ENCODE data around the gene CDCA7. TPM values are rescaled to one million over a fixed set of nuclear protein-coding genes. Genes with fewer than 3 reads are reported as not detected.

CDCA7 gene
- total and polyA plus RNA-seq, 2 donors, result 2.4 to 10.1 TPM

- Histone ChIP-seq H3K36me3 (ENCODE audit: insufficient read depth) (no peaks in the 10 kb centered on the region), H3K4me1 (ENCODE audit: insufficient read depth) (no peaks in the 10 kb centered on the region), H3K4me3 (ENCODE audit: low read depth, low read length) (no peak overlapping the region), H3K27ac (ENCODE audit: low read depth) (no peak overlapping the region)
- no peak for DNase-seq (ENCODE audit: extremely low spot score)
- WGBS, result 79% methylated on average over 18 of the region's 18 CpGs
Observed at GRCh38 chr2:173386021-173386737, 31.5 kb downstream of the CDCA7 start.

DNA sequence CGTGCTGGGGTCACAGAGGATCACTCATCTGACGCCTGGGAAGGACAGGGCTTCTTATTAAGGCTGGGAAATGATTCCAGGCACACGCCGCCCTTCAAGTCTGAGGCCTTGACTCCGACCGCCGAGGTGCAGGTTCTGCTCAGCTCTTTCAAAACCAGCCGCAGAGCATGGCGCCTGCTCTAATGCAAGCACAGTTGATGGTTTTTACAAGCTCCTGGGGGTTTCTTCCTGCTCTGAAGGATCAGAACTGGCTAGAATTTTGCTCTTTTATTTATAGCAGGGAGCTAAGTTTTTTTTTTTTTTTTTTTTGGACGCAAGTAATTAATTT, 32.0 kb downstream of the CDCA7 start:
- H3K4me3 ChIP-seq (ENCODE audit: low read depth, low read length), result no peak overlapping the region
- H3K36me3 ChIP-seq (ENCODE audit: insufficient read depth), result no peaks in the 10 kb centered on the region
- no peak for DNase-seq (ENCODE audit: extremely low spot score)
- WGBS, result 78% methylated on average over 10 of the region's 10 CpGs
- no peaks in the 10 kb centered on the region for H3K4me1 ChIP-seq (ENCODE audit: insufficient read depth)
- no peak overlapping the region for H3K27ac ChIP-seq (ENCODE audit: low read depth)

DNA sequence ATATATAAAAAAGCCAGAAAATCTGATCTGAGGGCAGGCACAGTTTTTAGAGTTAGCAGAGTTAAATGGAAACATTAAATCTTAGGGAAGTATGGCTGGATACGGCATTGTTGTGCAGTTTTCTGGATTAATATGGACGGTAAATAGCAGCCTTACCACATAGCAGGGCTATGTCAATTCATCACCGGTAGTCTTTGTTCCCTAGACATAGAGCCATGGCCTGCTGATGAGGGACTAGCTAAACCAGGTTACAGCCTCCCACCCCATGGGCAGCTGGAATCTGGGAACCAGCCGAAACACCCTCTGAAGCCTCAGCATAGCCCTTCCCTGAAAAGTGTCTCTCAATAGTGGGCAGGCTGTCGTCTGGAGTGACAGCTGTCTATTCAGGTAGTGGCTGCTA, 32.4 kb downstream of the CDCA7 start:
- Histone ChIP-seq H3K27ac (ENCODE audit: low read depth) (no peak overlapping the region), H3K4me3 (ENCODE audit: low read depth, low read length) (no peak overlapping the region), H3K36me3 (ENCODE audit: insufficient read depth) (no peaks in the 10 kb centered on the region), H3K4me1 (ENCODE audit: insufficient read depth) (no peaks in the 10 kb centered on the region)
- no peak for DNase-seq (ENCODE audit: extremely low spot score)
- WGBS, result 82% methylated on average over 5 of the region's 5 CpGs

DNA sequence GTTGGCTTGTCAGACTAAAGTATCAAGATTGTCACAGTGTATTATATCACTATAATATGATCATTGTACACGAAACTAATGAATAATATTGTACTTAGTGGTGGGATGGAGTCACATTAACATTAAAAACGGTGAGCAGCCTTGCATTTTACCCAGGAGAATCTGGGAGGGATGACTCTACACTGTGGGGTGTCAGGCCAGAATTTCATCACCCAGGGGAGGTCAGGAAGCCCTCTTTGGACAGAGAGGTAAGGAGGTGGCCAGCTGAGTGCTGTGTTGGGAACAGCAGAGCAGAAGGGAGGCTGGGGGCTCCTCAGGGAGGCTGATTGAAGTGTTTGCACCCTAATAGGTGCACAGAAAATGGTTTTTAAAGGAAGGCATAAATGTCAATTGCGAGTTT, 33.0 kb downstream of the CDCA7 start:
- no peak overlapping the region for H3K4me3 ChIP-seq (ENCODE audit: low read depth, low read length)
- no peak overlapping the region for H3K27ac ChIP-seq (ENCODE audit: low read depth)
- H3K4me1 ChIP-seq (ENCODE audit: insufficient read depth), result no peaks in the 10 kb centered on the region
- 82% methylated on average over 3 of the region's 3 CpGs for WGBS
- DNase-seq (ENCODE audit: extremely low spot score), result no peak
- H3K36me3 ChIP-seq (ENCODE audit: insufficient read depth), result no peaks in the 10 kb centered on the region

DNA sequence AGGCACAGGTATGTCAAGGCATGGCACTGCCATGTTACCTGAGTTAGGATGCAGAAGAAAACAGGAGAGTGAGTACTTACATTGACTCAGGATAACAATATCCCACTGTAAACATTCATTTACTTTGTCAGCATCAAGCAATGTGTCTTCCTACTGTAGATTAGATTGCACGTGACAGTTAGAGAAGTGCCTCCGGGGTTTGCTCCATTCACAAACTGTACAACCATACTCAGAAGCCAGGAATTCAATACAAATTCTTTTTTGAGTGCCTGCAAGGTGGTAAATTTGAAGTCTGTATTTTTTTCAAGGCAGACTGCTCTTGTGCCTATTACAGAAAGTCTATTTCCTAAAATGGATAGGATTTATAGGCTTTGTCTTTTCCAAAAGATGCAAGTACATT, 34.1 kb downstream of the CDCA7 start:
- DNase-seq (ENCODE audit: extremely low spot score), result no peak
- no peaks in the 10 kb centered on the region for H3K36me3 ChIP-seq (ENCODE audit: insufficient read depth)
- H3K27ac ChIP-seq (ENCODE audit: low read depth), result no peak overlapping the region
- 88% methylated on average over 2 of the region's 2 CpGs for WGBS
- H3K4me3 ChIP-seq (ENCODE audit: low read depth, low read length), result no peak overlapping the region
- no peaks in the 10 kb centered on the region for H3K4me1 ChIP-seq (ENCODE audit: insufficient read depth)

DNA sequence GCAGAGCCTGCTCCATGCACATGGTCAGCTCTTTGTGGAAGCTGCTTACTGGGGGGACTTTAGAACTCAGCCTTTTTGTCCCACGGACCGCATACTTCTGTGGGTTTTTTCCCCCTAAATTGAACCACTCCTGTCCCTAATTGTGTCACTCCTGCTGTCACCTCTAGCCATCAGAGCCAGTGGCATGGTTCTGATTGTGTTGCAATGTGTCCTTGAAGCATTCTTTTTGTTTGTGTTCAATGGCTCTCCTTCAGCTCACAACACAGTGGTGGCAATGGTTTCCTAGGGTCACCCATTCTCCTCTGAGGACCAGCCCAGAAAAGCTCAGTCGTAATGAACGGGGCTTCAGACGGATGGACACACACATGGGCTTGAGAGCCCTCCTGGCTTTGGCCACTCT, 35.4 kb downstream of the CDCA7 start:
- no peak for DNase-seq (ENCODE audit: extremely low spot score)
- Histone ChIP-seq H3K4me1 (ENCODE audit: insufficient read depth) (no peaks in the 10 kb centered on the region), H3K4me3 (ENCODE audit: low read depth, low read length) (no peak overlapping the region), H3K27ac (ENCODE audit: low read depth) (no peak overlapping the region), H3K36me3 (ENCODE audit: insufficient read depth) (no peaks in the 10 kb centered on the region)
- WGBS, result 96% methylated on average over 5 of the region's 5 CpGs

DNA sequence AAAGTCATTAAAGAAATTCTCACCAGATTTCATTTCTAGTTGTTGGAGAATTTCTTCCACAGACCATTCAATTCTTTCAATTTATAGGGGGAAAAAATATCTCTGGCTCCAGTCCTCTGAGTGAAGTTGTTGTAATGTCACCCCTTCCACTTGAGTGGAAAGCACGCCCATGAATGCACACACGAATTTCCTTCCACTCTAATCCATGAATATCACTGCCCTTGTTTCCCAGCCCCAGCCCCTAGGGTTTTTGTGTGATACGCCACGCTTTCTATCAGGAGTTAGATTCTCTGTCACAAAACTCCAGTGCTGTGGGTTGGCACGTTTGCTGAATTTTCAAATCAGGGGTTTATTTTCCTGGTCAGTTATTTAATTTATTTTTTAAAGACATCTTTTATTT, 38.1 kb downstream of the CDCA7 start:
- H3K27ac ChIP-seq (ENCODE audit: low read depth), result no peak overlapping the region
- whole genome bisulfite sequencing, result 66% methylated on average over 5 of the region's 5 CpGs
- H3K4me3 ChIP-seq (ENCODE audit: low read depth, low read length), result no peak overlapping the region
- DNase-seq (ENCODE audit: extremely low spot score), result no peak
- no peaks in the 10 kb centered on the region for H3K36me3 ChIP-seq (ENCODE audit: insufficient read depth)
- H3K4me1 ChIP-seq (ENCODE audit: insufficient read depth), result no peaks in the 10 kb centered on the region

DNA sequence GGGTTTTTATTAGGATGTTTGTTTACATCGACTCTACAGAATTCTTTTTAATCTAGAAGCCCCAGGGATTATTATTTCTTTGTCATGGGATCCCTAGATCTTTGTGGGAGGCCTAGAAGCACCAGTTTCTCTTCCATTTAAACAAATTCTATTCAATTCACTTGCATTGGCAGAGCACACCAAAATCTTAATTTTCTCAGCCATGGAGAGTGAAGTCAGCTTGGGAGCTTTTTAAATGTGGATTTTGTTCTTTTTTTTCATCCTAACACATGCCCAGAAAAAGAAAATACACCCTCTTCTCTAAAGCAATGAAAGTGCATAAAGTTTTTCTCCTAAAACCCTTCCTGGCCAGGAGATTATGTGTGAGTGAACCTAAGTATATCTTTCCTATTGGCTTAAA, 38.5 kb downstream of the CDCA7 start:
- H3K4me1 ChIP-seq (ENCODE audit: insufficient read depth), result no peaks in the 10 kb centered on the region
- DNase-seq (ENCODE audit: extremely low spot score), result no peak
- 48% methylated on average over 1 of the region's 1 CpG for WGBS
- H3K4me3 ChIP-seq (ENCODE audit: low read depth, low read length), result no peak overlapping the region
- H3K36me3 ChIP-seq (ENCODE audit: insufficient read depth), result no peaks in the 10 kb centered on the region
- no peak overlapping the region for H3K27ac ChIP-seq (ENCODE audit: low read depth)

- 59% methylated on average over 1 of the region's 1 CpG for WGBS
Observed at GRCh38 chr2:173393636-173394035, 39.0 kb downstream of the CDCA7 start.

DNA sequence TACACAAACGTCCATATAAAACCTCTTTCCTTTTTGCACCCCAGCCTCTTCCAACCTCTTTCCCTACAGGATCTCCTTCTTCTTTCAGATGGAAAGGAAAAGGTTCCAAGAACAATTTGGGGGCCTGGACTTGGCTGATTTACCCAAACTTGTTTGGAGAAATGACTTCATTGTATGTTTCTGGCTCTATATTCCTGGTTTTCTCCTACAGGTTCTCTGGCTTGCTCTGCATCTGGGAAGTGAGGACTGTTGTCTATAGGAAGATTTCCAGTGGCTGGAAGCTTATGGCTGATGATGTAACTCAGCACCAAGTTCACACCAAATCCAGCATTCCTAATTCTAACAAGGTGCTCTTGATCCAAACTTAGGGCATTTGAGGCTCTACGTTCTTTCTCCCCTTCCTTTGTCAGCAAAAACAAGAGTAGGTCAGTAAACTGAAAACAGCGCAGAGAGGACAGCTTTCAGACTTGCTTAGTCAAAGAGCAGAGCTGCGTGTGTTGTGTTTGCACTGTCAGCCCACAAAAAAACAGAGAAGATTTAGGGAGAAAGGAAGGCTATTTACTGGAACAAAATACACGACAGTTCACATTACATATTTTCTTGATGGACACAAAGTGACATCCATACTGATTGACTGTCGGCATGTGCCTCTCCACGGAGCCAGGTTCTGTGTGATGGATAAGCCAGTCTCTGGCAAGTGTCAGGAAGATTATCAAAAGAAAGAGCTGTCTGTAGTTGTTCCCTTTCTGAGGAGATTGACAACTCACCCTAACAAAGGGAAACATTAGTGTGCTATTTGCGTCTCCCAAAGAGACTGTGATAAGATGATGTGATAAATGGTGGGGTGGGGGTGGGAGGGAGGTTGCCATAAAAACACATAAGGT, 39.7 kb downstream of the CDCA7 start:
- H3K36me3 ChIP-seq (ENCODE audit: insufficient read depth), result no peaks in the 10 kb centered on the region
- H3K27ac ChIP-seq (ENCODE audit: low read depth), result no peak overlapping the region
- DNase-seq (ENCODE audit: extremely low spot score), result no peak
- no peaks in the 10 kb centered on the region for H3K4me1 ChIP-seq (ENCODE audit: insufficient read depth)
- 65% methylated on average over 8 of the region's 8 CpGs for WGBS
- no peak overlapping the region for H3K4me3 ChIP-seq (ENCODE audit: low read depth, low read length)

More at GRCh38 chr2:173393636-173394035, 39.0 kb downstream of the CDCA7 start:
- no peaks in the 10 kb centered on the region for H3K4me1 ChIP-seq (ENCODE audit: insufficient read depth)
- H3K27ac ChIP-seq (ENCODE audit: low read depth), result no peak overlapping the region
- H3K4me3 ChIP-seq (ENCODE audit: low read depth, low read length), result no peak overlapping the region
- no peaks in the 10 kb centered on the region for H3K36me3 ChIP-seq (ENCODE audit: insufficient read depth)
- DNase-seq (ENCODE audit: extremely low spot score), result no peak

GRCh38 chr2:173395567-173396351, 41.1 kb downstream of the CDCA7 start:
- no peak overlapping the region for H3K27ac ChIP-seq (ENCODE audit: low read depth)
- no peak for DNase-seq (ENCODE audit: extremely low spot score)

DNA sequence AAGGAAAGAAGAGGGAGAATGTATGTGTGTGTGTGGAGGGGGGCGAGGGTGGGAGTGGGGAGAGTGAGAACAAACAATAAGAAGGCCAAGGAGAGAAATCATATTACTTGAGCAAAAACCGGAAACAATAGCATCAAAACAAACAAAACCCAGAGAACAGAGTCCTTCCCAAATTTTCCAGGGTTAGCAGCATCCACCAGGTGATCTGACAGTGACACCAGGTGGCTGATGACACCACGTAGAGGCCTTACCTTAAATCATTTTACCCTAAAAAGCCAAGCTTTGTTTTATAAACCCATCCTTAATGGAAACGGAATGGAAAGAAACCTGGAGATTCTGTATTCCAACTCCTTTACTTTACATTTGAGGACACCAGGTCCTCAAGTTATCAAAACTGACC, 42.9 kb downstream of the CDCA7 start:
- DNase-seq (ENCODE audit: extremely low spot score), result no peak
- Histone ChIP-seq H3K4me3 (ENCODE audit: low read depth, low read length) (no peak overlapping the region), H3K36me3 (ENCODE audit: insufficient read depth) (no peaks in the 10 kb centered on the region), H3K4me1 (ENCODE audit: insufficient read depth) (no peaks in the 10 kb centered on the region), H3K27ac (ENCODE audit: low read depth) (no peak overlapping the region)
- 84% methylated on average over 4 of the region's 4 CpGs for WGBS

More at GRCh38 chr2:173395567-173396351, 41.1 kb downstream of the CDCA7 start:
- H3K4me3 ChIP-seq (ENCODE audit: low read depth, low read length), result no peak overlapping the region
- no peaks in the 10 kb centered on the region for H3K4me1 ChIP-seq (ENCODE audit: insufficient read depth)
- 90% methylated on average over 16 of the region's 16 CpGs for WGBS
- H3K36me3 ChIP-seq (ENCODE audit: insufficient read depth), result no peaks in the 10 kb centered on the region

DNA sequence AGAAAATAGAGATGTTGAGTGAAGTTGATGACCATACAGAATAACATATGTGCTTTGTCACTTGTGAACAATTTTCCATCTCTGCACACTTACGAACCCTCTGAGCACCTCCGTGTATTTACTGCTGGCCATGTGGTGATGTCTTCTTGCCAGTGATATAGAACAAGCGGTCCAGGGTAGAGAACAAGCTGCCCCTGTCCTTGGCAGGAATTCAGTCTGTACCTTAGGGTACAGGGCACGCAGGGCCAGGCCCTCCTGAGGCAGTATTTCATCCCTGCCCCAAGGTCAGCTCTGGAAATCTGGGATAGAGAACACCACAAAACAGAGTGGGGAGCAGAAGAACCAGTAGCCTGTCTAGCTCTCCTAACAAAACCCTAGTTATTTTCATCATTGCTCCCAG, 44.6 kb downstream of the CDCA7 start:
- 88% methylated on average over 4 of the region's 4 CpGs for WGBS
- Histone ChIP-seq H3K36me3 (ENCODE audit: insufficient read depth) (no peaks in the 10 kb centered on the region), H3K27ac (ENCODE audit: low read depth) (no peak overlapping the region), H3K4me1 (ENCODE audit: insufficient read depth) (no peaks in the 10 kb centered on the region), H3K4me3 (ENCODE audit: low read depth, low read length) (no peak overlapping the region)
- DNase-seq (ENCODE audit: extremely low spot score), result no peak
